RWPE1 (cell line): ENCODE results near the gene OR7G3.

Source experiments
- CTCF ChIA-PET: fragments of 350-600 bp; sonication (Branson Sonifier 250); formaldehyde crosslinking; extraction: SDS; loops from one replicate; lab custom pipeline; 2021; lab: Yijun Ruan, JAX
- POLR2A ChIA-PET: fragments of 400-600 bp; formaldehyde crosslinking; extraction: SDS; loops from one replicate; lab custom pipeline; 2020; ENCODE audit warnings: antibody characterized with exemption; ENCODE audit not compliant: low non-redundant PET; lab: Yijun Ruan, JAX
- DNase-seq: peaks from one replicate; pipeline ENCODE4 v3.0.0; 2012; ENCODE audit warnings: low spot score
- H3K27ac ChIP-seq: fragments of 450-650 bp; 2 replicates; pipeline ENCODE4 v1.5.1; 2017
- CTCF ChIP-seq: fragments of 450-650 bp; conservative IDR thresholded peaks from 2 replicates; pipeline ENCODE4 v1.5.1; 2017; ENCODE audit warnings: low read depth, mild to moderate bottlenecking

Gene OR7G3

GRCh38 chr19:9126900-9127405, at the start of gene OR7G3:
Gene OR7G3 (minus strand): TSS chr19:9126950. CDS start chr19:9126950, 0 bp downstream.
- H3K27ac ChIP-seq = no peak within 1 kb of the TSS
- TF ChIP-seq CTCF = no peak
- ChIA-PET POLR2A (no interaction called here), CTCF (no interaction called here)
- DNase-seq = no peak

- CTCF ChIA-PET = no interaction called here
- POLR2A ChIA-PET = no interaction called here
- no peak for TF ChIP-seq CTCF
- no peak for DNase-seq
- no peak overlapping the region for H3K27ac ChIP-seq
Observed at GRCh38 chr19:9175326-9175725, 48.6 kb upstream of the OR7G3 start.

- ChIA-PET POLR2A (no interaction called here), CTCF (no interaction called here)
- TF ChIP-seq CTCF = no peak
- no peak for DNase-seq
- no peak overlapping the region for H3K27ac ChIP-seq
Observed at GRCh38 chr19:9171393-9171991, 44.7 kb upstream of the OR7G3 start.

- no peak for DNase-seq
- ChIA-PET POLR2A (no interaction called here), CTCF (interaction anchor here (0.5 kb wide), 1 partner anchor 27 kb away, joined by 6 read pairs; no protein-coding TSS in a partner anchor)
- TF ChIP-seq CTCF = no peak
- no peak overlapping the region for H3K27ac ChIP-seq
Observed at GRCh38 chr19:9166846-9167245, 40.1 kb upstream of the OR7G3 start.

GRCh38 chr19:9165261-9165660, 38.5 kb upstream of the OR7G3 start:
- no peak overlapping the region for H3K27ac ChIP-seq
- no peak for DNase-seq
- CTCF ChIA-PET = no interaction called here
- POLR2A ChIA-PET = no interaction called here
- no peak for TF ChIP-seq CTCF

GRCh38 chr19:9161427-9161826, 34.7 kb upstream of the OR7G3 start:
- ChIA-PET CTCF (interaction anchor here (0.9 kb wide), 1 partner anchor 10 kb away, joined by 3 read pairs; no protein-coding TSS in a partner anchor), POLR2A (no interaction called here)
- H3K27ac ChIP-seq = no peak overlapping the region
- DNase-seq = no peak
- no peak for TF ChIP-seq CTCF
